Activated naive CD8-positive, alpha-beta T cell treated with anti-CD3 and anti-CD28 coated beads for 36 hours (primary cell): ENCODE results near the gene GSDME. TPM values are rescaled to one million over a fixed set of nuclear protein-coding genes. Genes with fewer than 3 reads are reported as not detected.

Experiments
- DNase-seq: peaks from one replicate; pipeline ENCODE4 v3.0.0; 2021
- H3K27ac Mint-ChIP-seq: one replicate; pipeline ENCODE4 v1.8.0; 2022; ENCODE audit warnings: mild to moderate bottlenecking, moderate library complexity, mixed read lengths
- H3K27me3 Mint-ChIP-seq: one replicate; pipeline ENCODE4 v1.8.0; 2022; ENCODE audit warnings: mild to moderate bottlenecking, mixed read lengths
- H3K36me3 Mint-ChIP-seq: one replicate; pipeline ENCODE4 v1.8.0; 2021; ENCODE audit warnings: mild to moderate bottlenecking, mixed read lengths
- H3K4me1 Mint-ChIP-seq: one replicate; pipeline ENCODE4 v1.8.0; 2021; ENCODE audit warnings: mixed read lengths
- H3K4me3 Mint-ChIP-seq: one replicate; pipeline ENCODE4 v1.8.0; 2022; ENCODE audit warnings: mild to moderate bottlenecking, moderate library complexity, mixed read lengths
- H3K9me3 Mint-ChIP-seq: one replicate; pipeline ENCODE4 v1.8.0; 2022; ENCODE audit warnings: mixed read lengths
- total RNA-seq, 2 experiments: library from RNA; stranded (reverse); gene quantifications; one replicate each; pipeline ENCODE4 v1.2.3, GENCODE V29; 2021

GSDME gene
- total RNA-seq, 2 experiments from 2014 or later, result 6.4 to 7.5 TPM

DNA sequence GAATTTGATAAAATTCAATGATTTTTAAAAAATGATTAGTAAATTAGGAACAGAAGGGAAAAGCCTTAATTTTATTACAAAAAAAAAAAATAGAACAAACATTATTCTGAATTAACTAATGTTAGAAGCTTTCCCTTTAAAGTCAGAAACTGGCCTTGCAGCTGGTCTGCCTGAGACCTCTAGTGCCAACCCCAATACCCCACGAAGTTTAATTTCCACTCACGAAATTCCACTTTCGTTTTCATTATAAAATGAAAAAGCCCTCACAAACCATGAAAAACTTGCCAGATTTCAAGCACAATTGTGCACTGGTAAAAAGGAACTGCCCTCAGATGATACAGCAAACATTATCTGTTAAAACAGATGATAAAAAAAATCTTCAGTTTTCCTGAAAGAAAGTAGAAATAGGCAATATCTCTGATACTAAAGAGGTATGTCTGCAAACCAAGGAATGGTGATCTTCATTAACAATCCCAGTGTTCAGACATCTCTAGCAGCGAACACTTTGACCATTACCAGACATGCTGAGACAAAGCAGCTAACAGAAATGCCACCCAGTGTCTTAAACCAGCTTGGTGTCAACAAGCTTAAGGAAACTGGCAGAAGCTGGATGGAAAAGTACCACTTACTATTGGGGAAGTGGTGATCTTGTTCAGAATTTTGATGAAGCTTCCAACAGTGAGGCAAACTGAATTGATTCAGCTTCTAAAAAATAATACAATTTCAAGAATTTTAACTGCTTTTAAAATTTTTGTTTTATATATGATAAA is 103.8 kb downstream of the GSDME start:
- DNase-seq, result no peak
- H3K36me3 Mint-ChIP-seq, result peaks cover 20% of the 10 kb centered on the region
- H3K27ac Mint-ChIP-seq, result no peak overlapping the region
- H3K4me1 Mint-ChIP-seq, result peaks cover 15% of the 10 kb centered on the region
- H3K9me3 Mint-ChIP-seq, result no peaks in the 10 kb centered on the region
- H3K27me3 Mint-ChIP-seq, result no peaks in the 10 kb centered on the region
- peak overlapping the region; percentile 48 for H3K4me3 Mint-ChIP-seq

DNA sequence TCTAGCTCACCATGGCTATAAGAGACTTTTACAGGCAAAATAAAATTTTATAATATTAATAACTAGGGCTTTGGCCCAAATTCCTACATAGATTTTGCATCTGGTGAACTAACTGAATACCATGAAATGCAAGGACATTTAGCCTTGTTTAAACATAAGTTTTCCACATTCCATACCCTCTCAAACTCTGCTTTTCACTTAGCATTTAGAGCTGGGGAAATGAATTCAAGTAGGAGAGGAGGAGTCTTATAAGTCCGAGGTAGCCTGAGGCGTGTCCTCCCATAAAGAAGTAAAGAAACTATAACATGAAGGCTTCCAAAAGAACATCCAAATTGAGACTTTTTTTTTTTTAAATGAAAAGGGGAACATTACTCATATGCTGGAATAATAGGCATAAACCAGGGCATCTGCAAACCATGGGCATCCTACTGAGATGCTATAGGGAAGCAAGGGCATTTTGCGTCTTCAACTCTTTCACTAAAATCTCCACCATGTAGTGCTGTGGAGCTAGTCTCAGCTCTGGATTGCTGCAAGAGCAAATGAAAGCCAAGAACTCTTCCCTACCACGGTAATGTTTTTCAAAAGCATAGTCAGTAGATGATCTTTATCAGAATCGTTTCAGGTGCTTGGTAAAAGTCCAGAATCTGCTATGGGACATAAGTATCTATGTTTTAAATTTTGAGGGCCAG is 104.9 kb downstream of the GSDME start:
- Mint-ChIP-seq H3K36me3 (peaks cover 15% of the 10 kb centered on the region), H3K4me3 (no peak overlapping the region), H3K27me3 (no peaks in the 10 kb centered on the region), H3K4me1 (peaks cover 12% of the 10 kb centered on the region), H3K9me3 (no peaks in the 10 kb centered on the region), H3K27ac (no peak overlapping the region)
- DNase-seq, result no peak

Other genes with a start within 250 kb of the GSDME start
- gene PALS2, start 184.0 kb downstream of the GSDME start, total RNA-seq, result 10 to 100 TPM; 38.5 to 40.9 TPM
- 10 to 100 TPM; 40.8 to 44.1 TPM for gene OSBPL3, start 222.7 kb upstream of the GSDME start, total RNA-seq